K562 (cell line): ENCODE measurements around the gene METAP1D. TPM values are rescaled to one million over a fixed set of nuclear protein-coding genes. Genes with fewer than 3 reads are reported as not detected.

ENCODE experiments used
- AFF4 ChIP-seq: sonication (generic); formaldehyde crosslinking; IDR thresholded peaks from 2 replicates; pipeline ENCODE4 v1.8.0; 2023; ENCODE audit warnings: mild to moderate bottlenecking, missing genetic modification reagents
- BRD9 ChIP-seq: fragments of 450-650 bp; IDR thresholded peaks from 2 replicates; pipeline ENCODE4 v1.6.1; 2018; ENCODE audit warnings: low read depth; ENCODE audit not compliant: partially characterized antibody
- DDX20 ChIP-seq: fragments of 450-650 bp; IDR thresholded peaks from 2 replicates; pipeline ENCODE4 v1.6.1; 2016; ENCODE audit warnings: missing genetic modification characterization, low read depth, mild to moderate bottlenecking, missing compliant biosample characterization, moderate library complexity
- EP300 ChIP-seq: IDR thresholded peaks from 2 replicates; pipeline ENCODE4 v1.6.1; 2012; ENCODE audit warnings: low read length, improper control_type of control experiment
- HMGN3 ChIP-seq: IDR thresholded peaks from 2 replicates; pipeline ENCODE4 v1.6.1; 2011; ENCODE audit warnings: borderline replicate concordance, low read depth, mild to moderate bottlenecking, mixed read lengths, low read length; ENCODE audit not compliant: insufficient read length; ENCODE audit errors: extremely low read depth
- JUN ChIP-seq, 2 experiments: sonication (generic) in 1 of 2; formaldehyde crosslinking in 1 of 2; IDR thresholded peaks; 2 replicates each; pipeline versions ENCODE4 v1.6.1 to v1.8.0; 2012 to 2022; ENCODE audit warnings: borderline replicate concordance in 2 of 2, mild to moderate bottlenecking in 2 of 2, improper control_type of control experiment in 1 of 2, low read depth in 1 of 2, low read length in 1 of 2, missing genetic modification reagents in 1 of 2
- MBD1 ChIP-seq: fragments of 250-450 bp; sonication (Bioruptor Pico); IDR thresholded peaks from 2 replicates; pipeline ENCODE4 v1.8.0; 2022; ENCODE audit warnings: inconsistent platforms
- MEIS2 ChIP-seq: fragments of 450-650 bp; IDR thresholded peaks from 2 replicates; pipeline ENCODE4 v1.6.1; 2014; ENCODE audit warnings: mild to moderate bottlenecking; ENCODE audit not compliant: partially characterized antibody
- MYC ChIP-seq, 2 experiments: fragments of 250-450 bp in 1 of 2; sonication (Bioruptor Pico) in 1 of 2; IDR thresholded peaks; 2 replicates each; pipeline versions ENCODE4 v1.5.1 to v1.6.1; 2012 to 2021; ENCODE audit warnings: low read depth in 2 of 2, borderline replicate concordance in 1 of 2, improper control_type of control experiment in 1 of 2, low read length in 1 of 2, mild to moderate bottlenecking in 1 of 2, moderate library complexity in 1 of 2
- PHF21A ChIP-seq: fragments of 450-650 bp; IDR thresholded peaks from 2 replicates; pipeline ENCODE4 v1.6.1; 2017; ENCODE audit warnings: low read depth, borderline replicate concordance
- SMARCB1 ChIP-seq: IDR thresholded peaks from 2 replicates; pipeline ENCODE4 v1.6.1; 2011; ENCODE audit warnings: improper control_type of control experiment, low read depth; ENCODE audit not compliant: insufficient read length
- SRF ChIP-seq, 2 experiments: fragments of 250-450, 450-650 bp in 1 of 2; sonication (Bioruptor Pico) in 1 of 2; sonication (generic) in 1 of 2; formaldehyde crosslinking; IDR thresholded peaks; 2 replicates each; pipeline versions ENCODE4 v1.5.0 to v1.5.1; 2020 to 2022; ENCODE audit warnings: mild to moderate bottlenecking in 1 of 2, missing genetic modification reagents in 1 of 2
- TEAD4 ChIP-seq, 2 experiments: sonication (generic) in 1 of 2; formaldehyde crosslinking in 1 of 2; IDR thresholded peaks; 2 replicates each; pipeline versions ENCODE4 v1.6.1 to v1.8.0; 2012 to 2022; ENCODE audit warnings: borderline replicate concordance in 1 of 2, inconsistent platforms in 1 of 2, low read length in 1 of 2, mild to moderate bottlenecking in 1 of 2, missing genetic modification reagents in 1 of 2
- ZC3H8 ChIP-seq: fragments of 450-650 bp; IDR thresholded peaks from 2 replicates; pipeline ENCODE4 v1.6.1; 2017
- ZNF311 ChIP-seq: fragments of 250-450 bp; sonication (Bioruptor Pico); IDR thresholded peaks from 2 replicates; pipeline ENCODE4 v1.4.0; 2020; ENCODE audit warnings: mild to moderate bottlenecking, moderate library complexity
- ZNF41 ChIP-seq: fragments of 250-450 bp; sonication (Bioruptor Pico); conservative IDR thresholded peaks from 2 replicates; pipeline ENCODE4 v1.4.0; 2020; ENCODE audit warnings: mild to moderate bottlenecking
- ZNF431 ChIP-seq: sonication (generic); formaldehyde crosslinking; IDR thresholded peaks from 2 replicates; pipeline ENCODE4 v1.8.0; 2022; ENCODE audit warnings: mild to moderate bottlenecking, missing genetic modification reagents
- polyA plus RNA-seq, 8 experiments: library from polyadenylated mRNA; depleted of rRNA in 4 of 8; stranded (reverse) in 5 of 8; unstranded in 3 of 8; fragments of >200 nt; fragmentation: Nextera tagmentation in 2 of 8; fragmentation: Illumina TruSeq in 1 of 8; extraction: Ambion mirVana in 2 of 8; extraction: Trizol in 1 of 8; gene quantifications; 2 replicates each; pipeline versions ENCODE4 v1.2.1 to v1.2.3, GENCODE V29; 2011 to 2014; ENCODE audit warnings: inconsistent platforms in 1 of 8, missing spikeins in 1 of 8
- total RNA-seq, 7 experiments: library from RNA; depleted of rRNA in 6 of 7; stranded (reverse); fragments of >200 nt in 6 of 7; fragmentation: Illumina TruSeq in 2 of 7; extraction: Trizol in 2 of 7; gene quantifications; 2 replicates each; pipeline versions ENCODE4 v1.2.1 to v1.2.3, GENCODE V29; 2011 to 2021; ENCODE audit warnings: low replicate concordance in 1 of 7

Gene METAP1D
- total and polyA plus RNA-seq, 9 of the 15 experiments (the other 6 are each of a cell fraction or from before 2014, with no cell fraction given), result 8.0 to 23.4 (median 15.7) TPM

- TF ChIP-seq AFF4 (CRISPR knock-in tag) (peak; percentile 33; the same call in 1 of the 2 replicates), MYC (IDR thresholded peaks at IDR 0.05; ENCODE audit: low read depth, low read length) (peak; percentile 64; the same call in 1 of the 2 replicates), MYC (CRISPR knock-in tag; IDR thresholded peaks at IDR 0.05; ENCODE audit: borderline replicate concordance, low read depth) (no peak), HMGN3 (peak; percentile 56), ZNF311 (CRISPR knock-in tag) (no peak), DDX20 (tag) (0 out of 2 replicates have a peak, but pooled peaks have one; percentile 17), ZC3H8 (0 out of 2 replicates have a peak, but pooled peaks have one; percentile 24), PHF21A (0 out of 2 replicates have a peak, but pooled peaks have one; percentile 44), MBD1 (CRISPR knock-in tag) (0 out of 2 replicates have a peak, but pooled peaks have one; percentile 12), SMARCB1 (no peak), SRF (CRISPR knock-in tag; IDR thresholded peaks at IDR 0.05) (no peak), JUN (IDR thresholded peaks at IDR 0.05; ENCODE audit: borderline replicate concordance, low read depth, low read length) (no peak; the same call in 1 of the 2 replicates), JUN (CRISPR knock-in tag; IDR thresholded peaks at IDR 0.05; ENCODE audit: borderline replicate concordance) (no peak), EP300 (0 out of 2 replicates have a peak, but pooled peaks have one; percentile 33), TEAD4 (IDR thresholded peaks at IDR 0.05; ENCODE audit: low read length) (peak; percentile 41; the same call in 1 of the 2 replicates), TEAD4 (CRISPR knock-in tag; IDR thresholded peaks at IDR 0.05; ENCODE audit: borderline replicate concordance) (no peak), ZNF431 (no peak), MEIS2 (peak; percentile 6), ZNF41 (CRISPR knock-in tag) (no peak), BRD9 (peak; percentile 55)
Observed at GRCh38 chr2:172103471-172104272, 103.9 kb downstream of the METAP1D start (continued).
